Spleen (tissue), 3 donors: ENCODE results near the gene SUV39H2.
"Not testable (repeated sequence)": the region's sequence is repeated elsewhere in the genome, so short reads cannot be mapped to it uniquely, and the experiment has no call there.

Experiments used
- POLR2A ChIP-seq, 3 donors: fragments of 450-650 bp; IDR thresholded peaks; one replicate each; pipeline ENCODE4 v1.5.1; 2017; ENCODE audit warnings: antibody characterized with exemption in 3 of 3, mild to moderate bottlenecking in 1 of 3
- POLR2AphosphoS5 ChIP-seq, 3 donors: sonication (generic); formaldehyde crosslinking; IDR thresholded peaks; one replicate each; pipeline ENCODE4 v1.5.1; 2017; ENCODE audit warnings: antibody characterized with exemption in 3 of 3

GRCh38 chr10:14907591-14907990 lies 28.9 kb downstream of the SUV39H2 start:
- not testable (repeated sequence) for TF ChIP-seq POLR2A, POLR2AphosphoS5 (IDR thresholded peaks at IDR 0.05)
